ENCODE measurements around the gene UBE2G1.

DNA sequence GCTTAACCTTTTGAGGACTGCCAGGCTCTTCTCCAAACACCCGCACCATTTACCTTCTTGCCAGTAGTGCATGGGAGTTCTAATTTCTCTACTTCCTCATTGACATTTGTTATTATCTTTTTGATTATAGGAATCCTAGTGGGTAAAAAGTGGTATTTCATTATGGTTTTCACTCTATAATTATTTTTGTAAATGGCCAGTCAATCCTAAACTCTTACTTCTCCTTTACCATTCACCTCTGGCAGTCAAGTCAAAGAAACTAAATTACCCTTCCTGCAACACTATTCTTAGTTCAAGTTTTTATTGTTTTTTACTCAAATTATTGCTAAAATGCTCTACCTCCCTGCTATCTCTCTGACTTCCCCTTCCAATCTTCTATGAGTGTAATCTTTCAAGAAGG lies 72.9 kb downstream of the UBE2G1 start:
- TF ChIP-seq, protein P1, sequence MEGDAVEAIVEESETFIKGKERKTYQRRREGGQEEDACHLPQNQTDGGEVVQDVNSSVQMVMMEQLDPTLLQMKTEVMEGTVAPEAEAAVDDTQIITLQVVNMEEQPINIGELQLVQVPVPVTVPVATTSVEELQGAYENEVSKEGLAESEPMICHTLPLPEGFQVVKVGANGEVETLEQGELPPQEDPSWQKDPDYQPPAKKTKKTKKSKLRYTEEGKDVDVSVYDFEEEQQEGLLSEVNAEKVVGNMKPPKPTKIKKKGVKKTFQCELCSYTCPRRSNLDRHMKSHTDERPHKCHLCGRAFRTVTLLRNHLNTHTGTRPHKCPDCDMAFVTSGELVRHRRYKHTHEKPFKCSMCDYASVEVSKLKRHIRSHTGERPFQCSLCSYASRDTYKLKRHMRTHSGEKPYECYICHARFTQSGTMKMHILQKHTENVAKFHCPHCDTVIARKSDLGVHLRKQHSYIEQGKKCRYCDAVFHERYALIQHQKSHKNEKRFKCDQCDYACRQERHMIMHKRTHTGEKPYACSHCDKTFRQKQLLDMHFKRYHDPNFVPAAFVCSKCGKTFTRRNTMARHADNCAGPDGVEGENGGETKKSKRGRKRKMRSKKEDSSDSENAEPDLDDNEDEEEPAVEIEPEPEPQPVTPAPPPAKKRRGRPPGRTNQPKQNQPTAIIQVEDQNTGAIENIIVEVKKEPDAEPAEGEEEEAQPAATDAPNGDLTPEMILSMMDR (IDR thresholded peaks at IDR 0.05 in 4 of 5, conservative IDR thresholded peaks at IDR 0.05 in 1 of 5): no peak
- TF ChIP-seq POLR2A (IDR thresholded peaks at IDR 0.05): no peak
